GM23248 (cell line): ENCODE measurements around the gene LDLRAD3. TPM values are rescaled to one million over a fixed set of nuclear protein-coding genes. Genes with fewer than 3 reads are reported as not detected.

Source experiments
- DNase-seq: peaks from one replicate; pipeline ENCODE4 v3.0.0-alpha.2; 2015
- H2AFZ ChIP-seq: fragments of 200-600 bp; sonication (generic); 2 replicates; pipeline ENCODE4 v1.6.1; 2016; ENCODE audit warnings: antibody characterized with exemption
- H3F3A ChIP-seq: fragments of 200-600 bp; sonication (generic); 2 replicates; pipeline ENCODE4 v1.6.1; 2016; ENCODE audit warnings: mild to moderate bottlenecking, antibody characterized with exemption, mixed run types; ENCODE audit not compliant: insufficient read depth
- H3K27ac ChIP-seq: fragments of 200-600 bp; sonication (generic); 2 replicates; pipeline ENCODE4 v1.5.1; 2016; ENCODE audit warnings: mild to moderate bottlenecking
- H3K27me3 ChIP-seq: fragments of 200-600 bp; sonication (generic); replicated peaks from 2 replicates; pipeline ENCODE4 v1.6.1; 2016; ENCODE audit warnings: mild to moderate bottlenecking; ENCODE audit not compliant: insufficient read depth
- H3K36me3 ChIP-seq: fragments of 200-600 bp; sonication (generic); 2 replicates; pipeline ENCODE4 v1.6.1; 2016; ENCODE audit warnings: low read depth, mild to moderate bottlenecking
- H3K4me1 ChIP-seq: fragments of 200-600 bp; sonication (generic); 2 replicates; pipeline ENCODE4 v1.6.1; 2016; ENCODE audit warnings: mild to moderate bottlenecking; ENCODE audit not compliant: insufficient read depth
- H3K4me2 ChIP-seq: fragments of 200-600 bp; sonication (generic); one replicate; pipeline ENCODE4 v1.6.1; 2016; ENCODE audit warnings: mild to moderate bottlenecking; ENCODE audit not compliant: unreplicated experiment
- H3K4me3 ChIP-seq: fragments of 200-600 bp; sonication (generic); 2 replicates; pipeline ENCODE4 v1.5.1; 2016; ENCODE audit warnings: mild to moderate bottlenecking
- H3K79me2 ChIP-seq: fragments of 200-600 bp; sonication (generic); 2 replicates; pipeline ENCODE4 v1.6.1; 2016; ENCODE audit warnings: mild to moderate bottlenecking; ENCODE audit not compliant: insufficient read depth
- H3K9ac ChIP-seq: fragments of 200-600 bp; sonication (generic); 2 replicates; pipeline ENCODE4 v1.6.1; 2016; ENCODE audit warnings: mild to moderate bottlenecking
- H3K9me2 ChIP-seq: fragments of 200-600 bp; sonication (generic); 2 replicates; pipeline ENCODE4 v1.6.1; 2016; ENCODE audit warnings: mixed run types, mild to moderate bottlenecking, moderate library complexity; ENCODE audit not compliant: insufficient read depth
- H3K9me3 ChIP-seq: fragments of 200-600 bp; sonication (generic); one replicate; pipeline ENCODE4 v1.6.1; 2017; ENCODE audit warnings: low read depth
- H4K20me1 ChIP-seq: fragments of 200-600 bp; sonication (generic); 2 replicates; pipeline ENCODE4 v1.6.0; 2016; ENCODE audit not compliant: insufficient read depth
- EZH2 ChIP-seq: fragments of 200-600 bp; sonication (generic); IDR thresholded peaks from 2 replicates; pipeline ENCODE4 v1.6.1; 2018; ENCODE audit warnings: antibody characterized with exemption, mild to moderate bottlenecking; ENCODE audit not compliant: insufficient read depth, poor library complexity, severe bottlenecking
- EZH2phosphoT487 ChIP-seq: fragments of 200-600 bp; sonication (generic); IDR thresholded peaks from 2 replicates; pipeline ENCODE4 v1.6.1; 2018; ENCODE audit warnings: antibody characterized with exemption, moderate library complexity, mild to moderate bottlenecking, low read depth; ENCODE audit not compliant: insufficient read depth
- WGBS, 2 experiments: methylation state at CpG; one replicate each; pipeline ENCODE4 v1.1.6; 2015 to 2017; ENCODE audit warnings: low lambda C conversion rate in 2 of 2, low coverage in 1 of 2; ENCODE audit errors: missing lambda C conversion rate in 2 of 2; 5-methylcytosine and 5-hydroxymethylcytosine counted together
- in situ Hi-C: fragments of 300-500 bp; cut with MboI; formaldehyde crosslinking; loops from 2 replicates; pipeline ENCODE4 v1.15.0; 2020
- polyA plus RNA-seq: library from polyadenylated mRNA; unstranded; fragments of >200 nt; fragmentation: Nextera tagmentation; extraction: Ambion mirVana; gene quantifications from 2 replicates; pipeline ENCODE4 v1.2.1, GENCODE V29; 2016
- total RNA-seq: library from RNA; depleted of rRNA; stranded (reverse); fragments of >200 nt; shearing (Covaris generic); gene quantifications from 2 replicates; pipeline ENCODE4 v1.2.3, GENCODE V29; 2014

LDLRAD3 gene
- total and polyA plus RNA-seq, 2 experiments from 2014 or later = 6.2 to 6.6 TPM

DNA sequence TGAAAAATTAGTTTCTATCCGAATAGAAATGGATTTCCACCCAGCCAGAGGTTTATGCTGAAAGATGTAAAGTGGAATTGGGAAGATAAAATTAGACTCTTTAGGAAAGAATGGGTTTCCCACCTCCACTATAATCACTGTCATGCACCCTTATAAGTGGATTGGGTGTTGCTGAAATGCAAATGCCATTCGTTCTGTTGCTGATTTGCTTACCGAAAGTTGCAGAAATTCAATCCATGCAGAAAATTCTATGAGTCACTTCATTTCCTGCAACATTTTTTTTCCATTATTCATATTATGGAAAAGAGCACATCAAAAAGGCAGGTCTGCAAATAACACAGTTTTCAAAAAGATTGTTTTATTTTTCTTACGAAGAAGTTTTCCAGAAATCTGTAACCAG, 65.6 kb downstream of the LDLRAD3 start:
- Histone ChIP-seq H3K79me2 (no peaks in the 10 kb centered on the region), H3K27ac (peak overlapping the region; percentile 43), H3K27me3 (no peaks in the 10 kb centered on the region), H3K4me3 (peak overlapping the region; percentile 46), H3K9me2 (no peaks in the 10 kb centered on the region), H3K9me3 (no peaks in the 10 kb centered on the region), H2AFZ (peak overlapping the region; percentile 20; the same call in 1 of the 2 replicates), H3F3A (peaks cover 34% of the 10 kb centered on the region), H3K36me3 (no peaks in the 10 kb centered on the region), H3K9ac (no peak overlapping the region), H4K20me1 (no peaks in the 10 kb centered on the region), H3K4me1 (peaks cover 39% of the 10 kb centered on the region), H3K4me2 (peak overlapping the region; percentile 74)
- TF ChIP-seq EZH2phosphoT487 (no peak), EZH2 (no peak)
- in situ Hi-C loops = no loop called here
- peak; percentile 67 for DNase-seq
- 9 to 16% methylated on average over 4 of the region's 4 CpGs for WGBS, 2 experiments

DNA sequence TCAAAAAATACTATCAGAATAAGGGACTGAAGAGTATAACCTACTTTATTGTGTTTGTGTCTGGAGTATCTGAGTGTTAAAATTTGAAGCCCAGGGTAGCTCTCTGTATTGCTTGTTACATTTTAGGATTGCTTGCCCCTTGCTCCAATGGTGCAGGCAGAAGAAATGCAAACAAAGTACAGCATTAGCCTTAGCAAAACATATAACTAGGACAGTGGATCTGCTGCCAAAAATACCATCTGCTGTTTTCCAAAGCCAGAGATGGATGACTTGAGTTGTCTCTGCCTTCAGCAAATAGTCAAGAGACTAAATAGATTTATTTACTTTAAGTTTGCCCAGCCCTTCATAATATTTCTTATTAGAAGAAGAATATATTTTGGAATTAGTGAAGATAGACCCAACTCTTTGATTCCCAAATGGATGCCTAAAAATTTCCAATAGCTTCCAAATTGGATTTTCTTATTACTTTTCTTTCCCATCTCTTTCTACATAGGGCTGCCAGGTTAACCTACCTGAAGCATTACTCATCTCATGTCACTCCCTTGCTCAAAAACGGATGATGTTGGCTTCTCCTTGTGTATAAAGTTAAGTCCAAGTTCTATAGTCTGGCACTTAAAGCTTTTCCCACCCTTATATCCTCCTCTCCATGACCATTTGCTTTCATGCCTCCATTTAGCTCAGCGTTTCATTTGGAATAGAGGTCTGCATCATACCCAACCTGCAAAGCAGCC, 66.3 kb downstream of the LDLRAD3 start:
- peak; percentile 33 for DNase-seq
- in situ Hi-C loops = no loop called here
- Histone ChIP-seq H3F3A (peaks cover 34% of the 10 kb centered on the region), H3K79me2 (no peaks in the 10 kb centered on the region), H3K9ac (no peak overlapping the region), H4K20me1 (no peaks in the 10 kb centered on the region), H3K4me1 (peaks cover 39% of the 10 kb centered on the region), H3K36me3 (no peaks in the 10 kb centered on the region), H3K27ac (peak overlapping the region; percentile 43; the same call in 1 of the 2 replicates), H3K27me3 (no peaks in the 10 kb centered on the region), H3K9me2 (no peaks in the 10 kb centered on the region), H3K4me2 (peak overlapping the region; percentile 74), H3K9me3 (no peaks in the 10 kb centered on the region), H3K4me3 (peak overlapping the region; percentile 46), H2AFZ (peak overlapping the region; percentile 20; the same call in 1 of the 2 replicates)
- 53 to 54% methylated on average over 2 of the region's 2 CpGs for WGBS, 2 experiments
- no peak for TF ChIP-seq EZH2phosphoT487
- TF ChIP-seq EZH2 = no peak

DNA sequence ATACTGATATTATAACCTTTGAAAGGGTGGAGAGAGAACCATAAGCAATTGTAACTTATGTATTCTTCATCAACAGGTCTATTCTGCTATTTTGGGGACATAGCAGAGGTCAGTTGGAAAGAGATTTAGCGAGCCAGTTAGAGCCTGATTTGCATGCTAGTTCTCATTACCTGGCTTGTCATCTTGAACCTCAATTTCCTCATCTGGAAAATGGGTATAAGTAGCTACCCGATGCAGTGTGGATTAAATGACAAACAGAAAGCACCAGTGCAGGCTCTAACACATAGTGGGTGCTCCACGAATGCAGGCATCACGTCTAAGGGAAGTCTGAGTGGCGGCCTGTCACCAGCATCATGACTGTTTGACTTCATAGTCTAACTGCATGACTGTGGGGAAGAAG, 67.7 kb downstream of the LDLRAD3 start:
- Histone ChIP-seq H3K36me3 (no peaks in the 10 kb centered on the region), H3K4me1 (peaks cover 50% of the 10 kb centered on the region), H3K4me2 (no peak overlapping the region), H3K9me2 (no peaks in the 10 kb centered on the region), H3K9me3 (no peaks in the 10 kb centered on the region), H3K4me3 (no peak overlapping the region), H3K27me3 (no peaks in the 10 kb centered on the region), H3F3A (peaks cover 43% of the 10 kb centered on the region), H2AFZ (no peak overlapping the region), H4K20me1 (no peaks in the 10 kb centered on the region), H3K9ac (no peak overlapping the region), H3K79me2 (no peaks in the 10 kb centered on the region), H3K27ac (no peak overlapping the region)
- no peak for DNase-seq
- no peak for TF ChIP-seq EZH2phosphoT487
- no peak for TF ChIP-seq EZH2
- 86 to 87% methylated on average over 5 of the region's 5 CpGs for WGBS, 2 experiments
- in situ Hi-C loops = no loop called here

DNA sequence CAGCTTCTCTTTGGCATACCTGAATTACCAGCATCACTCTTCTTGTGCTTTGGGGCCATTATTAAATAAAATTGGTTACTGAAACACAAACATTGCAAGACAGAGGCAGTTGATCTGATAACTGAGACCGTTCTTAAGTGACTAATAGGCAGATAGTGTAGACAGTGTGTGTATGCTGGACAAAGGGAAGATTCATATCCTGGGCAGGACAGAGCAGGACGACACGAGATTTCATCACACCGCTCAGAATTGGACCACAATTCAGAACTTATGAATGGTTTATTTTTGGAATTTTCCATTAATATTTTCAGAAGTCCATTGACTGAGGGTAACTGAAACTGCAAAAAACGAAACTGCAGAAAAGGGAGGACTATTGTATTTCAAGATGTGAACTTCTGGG, 68.6 kb downstream of the LDLRAD3 start:
- no peaks in the 10 kb centered on the region for H4K20me1 ChIP-seq
- H3K36me3 ChIP-seq = no peaks in the 10 kb centered on the region
- in situ Hi-C loops = no loop called here
- no peaks in the 10 kb centered on the region for H3K79me2 ChIP-seq
- no peaks in the 10 kb centered on the region for H3K9me2 ChIP-seq
- peak; percentile 78 for DNase-seq
- H3K4me2 ChIP-seq = peak overlapping the region; percentile 71
- 0 out of 2 replicates have a peak overlapping the region, but pooled peaks have one; percentile 1 for H2AFZ ChIP-seq
- TF ChIP-seq EZH2phosphoT487 (no peak), EZH2 (no peak)
- no peaks in the 10 kb centered on the region for H3K27me3 ChIP-seq
- 4 to 5% methylated on average over 5 of the region's 5 CpGs for WGBS, 2 experiments
- peak overlapping the region; percentile 47 for H3K9ac ChIP-seq
- H3K9me3 ChIP-seq = no peaks in the 10 kb centered on the region
- H3K4me3 ChIP-seq = peak overlapping the region; percentile 50
- peaks cover 50% of the 10 kb centered on the region for H3K4me1 ChIP-seq
- peaks cover 48% of the 10 kb centered on the region for H3F3A ChIP-seq
- peak overlapping the region; percentile 59 for H3K27ac ChIP-seq
